HepG2 (cell line): ENCODE data around the gene CEMP1. TPM values are rescaled to one million over a fixed set of nuclear protein-coding genes. Genes with fewer than 3 reads are reported as not detected.

Experiments
- CHCHD3 ChIP-seq: sonication (generic); formaldehyde crosslinking; IDR thresholded peaks from 2 replicates; pipeline ENCODE4 v1.8.0; 2022; ENCODE audit warnings: mild to moderate bottlenecking, missing genetic modification reagents, moderate library complexity
- CHD2 ChIP-seq: IDR thresholded peaks from 2 replicates; pipeline ENCODE4 v1.6.1; 2011; ENCODE audit warnings: low read depth, low read length, improper control_type of control experiment
- ELF3 ChIP-seq: IDR thresholded peaks from 2 replicates; pipeline ENCODE4 v1.6.1; 2016; ENCODE audit warnings: missing genetic modification reagents, missing compliant biosample characterization
- HNRNPLL ChIP-seq: fragments of 200-400 bp; formaldehyde crosslinking; IDR thresholded peaks from 2 replicates; pipeline ENCODE4 v1.6.1; 2017; ENCODE audit warnings: mild to moderate bottlenecking, low read depth, low read length; ENCODE audit not compliant: poor library complexity, severe bottlenecking
- HOXD1 ChIP-seq: sonication (generic); formaldehyde crosslinking; IDR thresholded peaks from 2 replicates; pipeline ENCODE4 v1.5.0; 2020; ENCODE audit warnings: missing genetic modification reagents
- KLF9 ChIP-seq: IDR thresholded peaks from 2 replicates; pipeline ENCODE4 v1.6.1; 2016; ENCODE audit warnings: low read depth
- MEIS2 ChIP-seq: sonication (generic); formaldehyde crosslinking; IDR thresholded peaks from 2 replicates; pipeline ENCODE4 v1.9.0; 2021; ENCODE audit warnings: mild to moderate bottlenecking, missing genetic modification reagents
- NKX3-1 ChIP-seq: sonication (generic); formaldehyde crosslinking; IDR thresholded peaks from 2 replicates; pipeline ENCODE4 v1.5.0; 2020; ENCODE audit warnings: missing genetic modification reagents
- NR2F6 ChIP-seq, 2 experiments: IDR thresholded peaks; 2 replicates each; pipeline ENCODE4 v1.6.1; 2016; ENCODE audit warnings: antibody characterized with exemption in 1 of 2, mild to moderate bottlenecking in 1 of 2
- POLR2A ChIP-seq, 2 experiments: IDR thresholded peaks; 2 replicates each; pipeline ENCODE4 v1.6.1; 2011; ENCODE audit warnings: low read depth in 2 of 2, low read length in 2 of 2, mild to moderate bottlenecking in 1 of 2, moderate library complexity in 1 of 2; ENCODE audit not compliant: insufficient read depth in 1 of 2
- POLR2G ChIP-seq: fragments of 200-400 bp; formaldehyde crosslinking; IDR thresholded peaks from 2 replicates; pipeline ENCODE4 v1.6.1; 2018; ENCODE audit warnings: mild to moderate bottlenecking, low read depth, low read length, moderate library complexity
- RBFOX2 ChIP-seq: fragments of 200-400 bp; formaldehyde crosslinking; IDR thresholded peaks from 2 replicates; pipeline ENCODE4 v1.6.1; 2017; ENCODE audit warnings: low read depth, mild to moderate bottlenecking, low read length
- SIN3B ChIP-seq: fragments of 150-350 bp; IDR thresholded peaks from 2 replicates; pipeline ENCODE4 v1.6.1; 2014; ENCODE audit warnings: low read length
- SPEN ChIP-seq: sonication (generic); formaldehyde crosslinking; IDR thresholded peaks from 2 replicates; pipeline ENCODE4 v1.5.1; 2020; ENCODE audit warnings: low read depth, mild to moderate bottlenecking, missing genetic modification reagents
- TFDP2 ChIP-seq: sonication (generic); formaldehyde crosslinking; IDR thresholded peaks from 2 replicates; pipeline ENCODE4 v1.4.0; 2020; ENCODE audit warnings: missing genetic modification reagents
- XRCC5 ChIP-seq: fragments of 200-400 bp; formaldehyde crosslinking; optimal IDR thresholded peaks from 2 replicates; pipeline ENCODE3; 2017; ENCODE audit warnings: mild to moderate bottlenecking, low read length
- ZFY ChIP-seq: sonication (generic); formaldehyde crosslinking; IDR thresholded peaks from 2 replicates; pipeline ENCODE4 v1.4.0; 2020; ENCODE audit warnings: missing genetic modification reagents
- ZNF101 ChIP-seq: sonication (generic); formaldehyde crosslinking; IDR thresholded peaks from 2 replicates; pipeline ENCODE4 v1.4.0; 2020; ENCODE audit warnings: mild to moderate bottlenecking, low read depth, missing genetic modification reagents, borderline replicate concordance
- ZNF547 ChIP-seq: sonication (generic); formaldehyde crosslinking; IDR thresholded peaks from 2 replicates; pipeline ENCODE4 v1.5.1; 2020; ENCODE audit warnings: mild to moderate bottlenecking, missing genetic modification reagents
- polyA plus RNA-seq, 8 experiments: library from polyadenylated mRNA; depleted of rRNA in 3 of 8; stranded (reverse) in 7 of 8; unstranded in 1 of 8; fragments of >200 nt; fragmentation: Illumina TruSeq in 4 of 8; extraction: Trizol in 4 of 8; gene quantifications; 2 replicates each; pipeline versions ENCODE4 v1.2.1 to v1.2.3, GENCODE V29; 2011 to 2016; ENCODE audit warnings: low read depth in 4 of 8, missing spikeins in 1 of 8, mixed read lengths in 1 of 8; ENCODE audit not compliant: insufficient read depth in 1 of 8
- total RNA-seq, 5 experiments: library from RNA; depleted of rRNA; stranded (reverse); fragments of >200 nt; fragmentation: Illumina TruSeq; extraction: Trizol; gene quantifications; 2 replicates each; pipeline ENCODE4 v1.2.3, GENCODE V29; 2016; ENCODE audit warnings: low read depth in 1 of 5
- TF ChIP-seq, protein P1 (sequence below): fragments of 450-650 bp; IDR thresholded peaks from 2 replicates; pipeline ENCODE4 v1.6.1; 2017
- TF ChIP-seq, protein P2 (sequence below): sonication (generic); formaldehyde crosslinking; IDR thresholded peaks from 2 replicates; pipeline ENCODE4 v1.4.0; 2020; ENCODE audit warnings: mild to moderate bottlenecking, low read depth, missing genetic modification reagents
- TF ChIP-seq, protein P3 (sequence below): sonication (generic); formaldehyde crosslinking; IDR thresholded peaks from 2 replicates; pipeline ENCODE4 v1.5.1; 2020; ENCODE audit warnings: mild to moderate bottlenecking, missing genetic modification reagents, moderate library complexity

Gene CEMP1
- total and polyA plus RNA-seq, 2 of the 13 experiments (the other 11 are each of a cell fraction or from before 2014, with no cell fraction given): not detected

- TF ChIP-seq POLR2A (IDR thresholded peaks at IDR 0.05; ENCODE audit: insufficient read depth in 1 of 2, low read depth in 2 of 2, low read length in 2 of 2): peak; percentile 34 to 73; a peak in 3 of 4 replicates
- no peak for TF ChIP-seq ZNF101 (CRISPR knock-in tag)
- TF ChIP-seq SIN3B: no peak
- TF ChIP-seq SPEN (CRISPR knock-in tag): peak; percentile 42; the same call in 1 of the 2 replicates
- TF ChIP-seq POLR2G: peak; percentile 49
- TF ChIP-seq ZFY (CRISPR knock-in tag): peak; percentile 33; the same call in 1 of the 2 replicates
- peak; percentile 48; the same call in 1 of the 2 replicates for TF ChIP-seq MEIS2 (CRISPR knock-in tag)
- no peak for TF ChIP-seq NKX3-1 (CRISPR knock-in tag)
- no peak for TF ChIP-seq HOXD1 (CRISPR knock-in tag)
- TF ChIP-seq CHCHD3: no peak
- TF ChIP-seq, protein P1, sequence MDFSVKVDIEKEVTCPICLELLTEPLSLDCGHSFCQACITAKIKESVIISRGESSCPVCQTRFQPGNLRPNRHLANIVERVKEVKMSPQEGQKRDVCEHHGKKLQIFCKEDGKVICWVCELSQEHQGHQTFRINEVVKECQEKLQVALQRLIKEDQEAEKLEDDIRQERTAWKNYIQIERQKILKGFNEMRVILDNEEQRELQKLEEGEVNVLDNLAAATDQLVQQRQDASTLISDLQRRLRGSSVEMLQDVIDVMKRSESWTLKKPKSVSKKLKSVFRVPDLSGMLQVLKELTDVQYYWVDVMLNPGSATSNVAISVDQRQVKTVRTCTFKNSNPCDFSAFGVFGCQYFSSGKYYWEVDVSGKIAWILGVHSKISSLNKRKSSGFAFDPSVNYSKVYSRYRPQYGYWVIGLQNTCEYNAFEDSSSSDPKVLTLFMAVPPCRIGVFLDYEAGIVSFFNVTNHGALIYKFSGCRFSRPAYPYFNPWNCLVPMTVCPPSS: no peak
- TF ChIP-seq XRCC5: no peak
- TF ChIP-seq NR2F6 (IDR thresholded peaks at IDR 0.05): no peak
- TF ChIP-seq NR2F6 (CRISPR knock-in tag; IDR thresholded peaks at IDR 0.05): peak; percentile 11; the same call in 1 of the 2 replicates
- TF ChIP-seq ELF3 (CRISPR knock-in tag): peak; percentile 39
- TF ChIP-seq CHD2: 0 out of 2 replicates have a peak, but pooled peaks have one; percentile 10
- 0 out of 2 replicates have a peak, but pooled peaks have one; percentile 44 for TF ChIP-seq TFDP2 (CRISPR knock-in tag)
- TF ChIP-seq ZNF547 (CRISPR knock-in tag): no peak
- peak; percentile 74 for TF ChIP-seq RBFOX2
- TF ChIP-seq, protein P2, sequence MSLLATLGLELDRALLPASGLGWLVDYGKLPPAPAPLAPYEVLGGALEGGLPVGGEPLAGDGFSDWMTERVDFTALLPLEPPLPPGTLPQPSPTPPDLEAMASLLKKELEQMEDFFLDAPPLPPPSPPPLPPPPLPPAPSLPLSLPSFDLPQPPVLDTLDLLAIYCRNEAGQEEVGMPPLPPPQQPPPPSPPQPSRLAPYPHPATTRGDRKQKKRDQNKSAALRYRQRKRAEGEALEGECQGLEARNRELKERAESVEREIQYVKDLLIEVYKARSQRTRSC (CRISPR knock-in tag): no peak
- TF ChIP-seq, protein P3, sequence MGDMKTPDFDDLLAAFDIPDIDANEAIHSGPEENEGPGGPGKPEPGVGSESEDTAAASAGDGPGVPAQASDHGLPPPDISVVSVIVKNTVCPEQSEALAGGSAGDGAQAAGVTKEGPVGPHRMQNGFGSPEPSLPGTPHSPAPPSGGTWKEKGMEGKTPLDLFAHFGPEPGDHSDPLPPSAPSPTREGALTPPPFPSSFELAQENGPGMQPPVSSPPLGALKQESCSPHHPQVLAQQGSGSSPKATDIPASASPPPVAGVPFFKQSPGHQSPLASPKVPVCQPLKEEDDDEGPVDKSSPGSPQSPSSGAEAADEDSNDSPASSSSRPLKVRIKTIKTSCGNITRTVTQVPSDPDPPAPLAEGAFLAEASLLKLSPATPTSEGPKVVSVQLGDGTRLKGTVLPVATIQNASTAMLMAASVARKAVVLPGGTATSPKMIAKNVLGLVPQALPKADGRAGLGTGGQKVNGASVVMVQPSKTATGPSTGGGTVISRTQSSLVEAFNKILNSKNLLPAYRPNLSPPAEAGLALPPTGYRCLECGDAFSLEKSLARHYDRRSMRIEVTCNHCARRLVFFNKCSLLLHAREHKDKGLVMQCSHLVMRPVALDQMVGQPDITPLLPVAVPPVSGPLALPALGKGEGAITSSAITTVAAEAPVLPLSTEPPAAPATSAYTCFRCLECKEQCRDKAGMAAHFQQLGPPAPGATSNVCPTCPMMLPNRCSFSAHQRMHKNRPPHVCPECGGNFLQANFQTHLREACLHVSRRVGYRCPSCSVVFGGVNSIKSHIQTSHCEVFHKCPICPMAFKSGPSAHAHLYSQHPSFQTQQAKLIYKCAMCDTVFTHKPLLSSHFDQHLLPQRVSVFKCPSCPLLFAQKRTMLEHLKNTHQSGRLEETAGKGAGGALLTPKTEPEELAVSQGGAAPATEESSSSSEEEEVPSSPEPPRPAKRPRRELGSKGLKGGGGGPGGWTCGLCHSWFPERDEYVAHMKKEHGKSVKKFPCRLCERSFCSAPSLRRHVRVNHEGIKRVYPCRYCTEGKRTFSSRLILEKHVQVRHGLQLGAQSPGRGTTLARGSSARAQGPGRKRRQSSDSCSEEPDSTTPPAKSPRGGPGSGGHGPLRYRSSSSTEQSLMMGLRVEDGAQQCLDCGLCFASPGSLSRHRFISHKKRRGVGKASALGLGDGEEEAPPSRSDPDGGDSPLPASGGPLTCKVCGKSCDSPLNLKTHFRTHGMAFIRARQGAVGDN (CRISPR knock-in tag): peak; percentile 40; the same call in 1 of the 2 replicates
- peak; percentile 65 for TF ChIP-seq HNRNPLL
- TF ChIP-seq KLF9 (CRISPR knock-in tag): no peak
Measured at GRCh38 chr16:2537451-2538379, 6.5 kb upstream of the CEMP1 start, which contains the start of gene PDPK1 (continued).
